Measurements from ENCODE around the gene PAX7. TPM values are rescaled to one million over a fixed set of nuclear protein-coding genes. Genes with fewer than 3 reads are reported as not detected.

PAX7 gene
- total RNA-seq, 1 experiment from 2014 or later = 0.24 TPM

GRCh38 chr1:18643154-18644012 is 12.7 kb downstream of the PAX7 start:
- no peaks in the 10 kb centered on the region for H3K36me3 Mint-ChIP-seq
- ChIA-PET CTCF (interaction anchor here (0.8 to 2.7 kb wide), 10 partner anchors 10 to 232 kb away, joined by 3 to 11 read pairs (median 4); no protein-coding TSS in a partner anchor), POLR2A (interaction anchor here (0.6 to 1.2 kb wide), 4 partner anchors 9 to 155 kb away, joined by 3 to 4 read pairs (median 3); no protein-coding TSS in a partner anchor)
- no peak overlapping the region for H3K27ac Mint-ChIP-seq
- peak overlapping the region; percentile 61 for H3K4me3 Mint-ChIP-seq
- no peaks in the 10 kb centered on the region for H3K9me3 Mint-ChIP-seq
- TF ChIP-seq PRDM15 (CRISPR knock-in tag; IDR thresholded peaks at IDR 0.05) (peak; percentile 65), ELF4 (CRISPR knock-in tag; IDR thresholded peaks at IDR 0.05; ENCODE audit: low read depth) (no peak)
- H3K4me1 Mint-ChIP-seq = peaks cover 71% of the 10 kb centered on the region
- DNase-seq (ENCODE audit: low spot score) (peak; percentile 51), ATAC-seq (peak; percentile 11)
- H3K27me3 Mint-ChIP-seq (ENCODE audit: low read depth) = peaks cover 99% of the 10 kb centered on the region

GRCh38 chr1:18644013-18644399 is 13.4 kb downstream of the PAX7 start:
- no peak overlapping the region for H3K27ac Mint-ChIP-seq
- no peak for DNase-seq (ENCODE audit: low spot score)
- ATAC-seq = no peak
- no peak for TF ChIP-seq SMAD4 (CRISPR knock-in tag; IDR thresholded peaks at IDR 0.05)
- no peak for TF ChIP-seq AFF4 (CRISPR knock-in tag; IDR thresholded peaks at IDR 0.05; ENCODE audit: borderline replicate concordance)
- TF ChIP-seq GRHL2 (CRISPR knock-in tag; IDR thresholded peaks at IDR 0.05; ENCODE audit: insufficient replicate concordance, severe bottlenecking) = no peak
- TF ChIP-seq USF2 (CRISPR knock-in tag; IDR thresholded peaks at IDR 0.05) = no peak
- no peak for TF ChIP-seq FOXJ3 (CRISPR knock-in tag; IDR thresholded peaks at IDR 0.05; ENCODE audit: borderline replicate concordance)
- no peak for TF ChIP-seq E2F4 (CRISPR knock-in tag; IDR thresholded peaks at IDR 0.05; ENCODE audit: borderline replicate concordance, low read depth)
- TF ChIP-seq GABPB1 (CRISPR knock-in tag; IDR thresholded peaks at IDR 0.05) = no peak
- TF ChIP-seq ZNF416 (CRISPR knock-in tag; IDR thresholded peaks at IDR 0.05) = no peak
- peaks cover 71% of the 10 kb centered on the region for H3K4me1 Mint-ChIP-seq
- CTCF ChIA-PET = interaction anchor here (0.8 to 2.7 kb wide), 6 partner anchors 9 to 231 kb away, joined by 3 to 11 read pairs (median 6); no protein-coding TSS in a partner anchor
- H3K27me3 Mint-ChIP-seq (ENCODE audit: low read depth) = peaks cover 99% of the 10 kb centered on the region
- H3K4me3 Mint-ChIP-seq = peak overlapping the region; percentile 39
- H3K9me3 Mint-ChIP-seq = no peaks in the 10 kb centered on the region
- POLR2A ChIA-PET = interaction anchor here (1.1 kb wide), 1 partner anchor 32 kb away, joined by 3 read pairs; no protein-coding TSS in a partner anchor
- H3K36me3 Mint-ChIP-seq = no peaks in the 10 kb centered on the region
